ENCODE measurements around the gene WNT3A.

WNT3A gene

GRCh38 chr1:228058949-228059633, 52.3 kb downstream of the WNT3A start:
- DNase-seq = no peak

GRCh38 chr1:228059634-228060457, 53.0 kb downstream of the WNT3A start:
- peak; percentile 90 for DNase-seq

- no peak for DNase-seq
Observed at GRCh38 chr1:228060458-228061190, 53.8 kb downstream of the WNT3A start.

GRCh38 chr1:228061411-228062084, 54.8 kb downstream of the WNT3A start:
- no peak for DNase-seq

GRCh38 chr1:228062085-228062791, 55.4 kb downstream of the WNT3A start:
- DNase-seq = no peak

- DNase-seq = no peak
Observed at GRCh38 chr1:228062812-228063211, 56.0 kb downstream of the WNT3A start.

GRCh38 chr1:228063251-228064191, 56.7 kb downstream of the WNT3A start:
- DNase-seq = no peak

GRCh38 chr1:228064296-228064695, 57.5 kb downstream of the WNT3A start:
- DNase-seq = no peak

GRCh38 chr1:228064741-228065542, 58.1 kb downstream of the WNT3A start:
- no peak for DNase-seq

GRCh38 chr1:228065543-228066347, 58.9 kb downstream of the WNT3A start:
- no peak for DNase-seq

GRCh38 chr1:228066416-228066815, 59.6 kb downstream of the WNT3A start:
- no peak for DNase-seq

GRCh38 chr1:228066891-228067654, 60.3 kb downstream of the WNT3A start:
- no peak for DNase-seq

- DNase-seq = no peak
Observed at GRCh38 chr1:228068359-228068758, 61.6 kb downstream of the WNT3A start.

- DNase-seq = no peak
Observed at GRCh38 chr1:228070173-228070572, 63.4 kb downstream of the WNT3A start.

GRCh38 chr1:228070851-228071250, 64.1 kb downstream of the WNT3A start:
- no peak for DNase-seq

- no peak for DNase-seq
Observed at GRCh38 chr1:228071839-228072657, 65.2 kb downstream of the WNT3A start.

GRCh38 chr1:228072658-228073043, 65.9 kb downstream of the WNT3A start:
- no peak for DNase-seq

Data from NCI-H748 treated with DMSO at 0.1 percent for 48 hours (cell line).